ENCODE data around the gene GPX2. TPM values are rescaled to one million over a fixed set of nuclear protein-coding genes. Genes with fewer than 3 reads are reported as not detected.

The GPX2 gene
- polyA plus RNA-seq, 1 donor from 2014 or later: not detected

DNA sequence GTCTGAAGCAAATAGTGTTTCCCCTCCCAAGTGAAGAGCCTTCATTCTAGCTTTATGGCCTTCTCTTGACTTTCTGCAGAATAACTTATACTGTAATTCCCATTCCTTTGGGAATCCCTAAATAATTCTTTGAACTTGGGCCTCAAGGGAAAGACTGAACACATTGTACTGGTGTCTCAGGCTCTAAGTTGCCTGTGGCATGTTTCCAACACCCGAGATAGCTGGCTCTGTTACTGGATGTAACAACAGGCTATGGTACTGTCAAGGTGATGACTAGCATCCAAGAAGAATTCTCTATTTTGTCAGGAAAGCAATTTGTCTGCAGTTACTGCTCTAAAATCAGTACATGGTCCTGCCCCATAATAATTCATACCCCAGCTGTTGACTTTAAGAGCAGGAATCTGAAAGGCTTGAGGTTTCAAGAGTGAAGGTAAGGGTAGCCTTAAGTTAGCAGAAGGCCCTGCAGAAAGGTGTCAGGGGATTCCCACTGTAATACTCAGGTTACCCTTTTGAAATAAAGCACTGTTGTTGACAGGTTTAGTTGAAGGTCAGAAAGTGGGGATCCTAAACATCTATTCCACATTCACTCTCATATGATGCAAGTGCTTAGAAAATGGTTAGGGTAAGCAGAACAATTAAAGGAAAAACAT is 5.2 kb downstream of the GPX2 start:
- H3K9ac ChIP-seq (ENCODE audit: low read length): no peak overlapping the region
- no peaks in the 10 kb centered on the region for H3F3A ChIP-seq (ENCODE audit: insufficient read depth, low read length, poor library complexity, severe bottlenecking)
- no peak overlapping the region for H3K27ac ChIP-seq (ENCODE audit: low read length)
- no peaks in the 10 kb centered on the region for H3K27me3 ChIP-seq (ENCODE audit: insufficient read depth, low read depth, low read length)
- H3K4me3 ChIP-seq (ENCODE audit: low read length): no peak overlapping the region
- no peaks in the 10 kb centered on the region for H3K9me3 ChIP-seq (ENCODE audit: low read length)
- no peak overlapping the region for H3K4me2 ChIP-seq (ENCODE audit: low read length)
- no peaks in the 10 kb centered on the region for H3K36me3 ChIP-seq (ENCODE audit: insufficient read depth, low read length)
- no peak overlapping the region for H2AFZ ChIP-seq (ENCODE audit: low read depth, low read length)
- H3K79me2 ChIP-seq (replicated peaks; ENCODE audit: insufficient read depth, low read length): no peaks in the 10 kb centered on the region
- TF ChIP-seq SMC3 (conservative IDR thresholded peaks at IDR 0.05; ENCODE audit: poor library complexity) (no peak), MXI1 (conservative IDR thresholded peaks at IDR 0.05; ENCODE audit: poor library complexity, severe bottlenecking) (no peak), RAD21 (conservative IDR thresholded peaks at IDR 0.05) (no peak)
- TF ChIP-seq, protein P1, sequence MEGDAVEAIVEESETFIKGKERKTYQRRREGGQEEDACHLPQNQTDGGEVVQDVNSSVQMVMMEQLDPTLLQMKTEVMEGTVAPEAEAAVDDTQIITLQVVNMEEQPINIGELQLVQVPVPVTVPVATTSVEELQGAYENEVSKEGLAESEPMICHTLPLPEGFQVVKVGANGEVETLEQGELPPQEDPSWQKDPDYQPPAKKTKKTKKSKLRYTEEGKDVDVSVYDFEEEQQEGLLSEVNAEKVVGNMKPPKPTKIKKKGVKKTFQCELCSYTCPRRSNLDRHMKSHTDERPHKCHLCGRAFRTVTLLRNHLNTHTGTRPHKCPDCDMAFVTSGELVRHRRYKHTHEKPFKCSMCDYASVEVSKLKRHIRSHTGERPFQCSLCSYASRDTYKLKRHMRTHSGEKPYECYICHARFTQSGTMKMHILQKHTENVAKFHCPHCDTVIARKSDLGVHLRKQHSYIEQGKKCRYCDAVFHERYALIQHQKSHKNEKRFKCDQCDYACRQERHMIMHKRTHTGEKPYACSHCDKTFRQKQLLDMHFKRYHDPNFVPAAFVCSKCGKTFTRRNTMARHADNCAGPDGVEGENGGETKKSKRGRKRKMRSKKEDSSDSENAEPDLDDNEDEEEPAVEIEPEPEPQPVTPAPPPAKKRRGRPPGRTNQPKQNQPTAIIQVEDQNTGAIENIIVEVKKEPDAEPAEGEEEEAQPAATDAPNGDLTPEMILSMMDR (IDR thresholded peaks at IDR 0.05; ENCODE audit: poor library complexity, severe bottlenecking): no peak
- H4K20me1 ChIP-seq (ENCODE audit: insufficient read depth): no peaks in the 10 kb centered on the region
- H3K9me2 ChIP-seq (ENCODE audit: insufficient read depth, low read length): no peaks in the 10 kb centered on the region

DNA sequence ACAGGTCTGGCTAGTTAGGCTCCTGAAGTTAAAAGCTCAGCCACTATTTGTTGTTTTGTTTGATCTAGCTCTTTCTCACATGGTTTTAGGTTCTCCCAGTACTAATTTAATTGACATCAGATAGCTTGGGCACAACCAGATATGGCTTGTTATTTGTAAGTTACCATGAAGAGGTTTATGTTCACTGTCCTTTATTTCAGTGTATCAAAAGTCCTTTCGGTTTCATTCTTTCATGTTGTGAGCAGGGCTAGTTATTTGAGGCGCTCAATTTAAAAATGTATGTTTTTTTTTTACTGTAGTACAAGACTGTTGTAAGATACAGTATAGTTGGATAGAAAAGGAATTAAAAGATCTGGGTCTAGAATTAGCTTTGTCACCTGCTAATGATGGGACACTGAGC is 7.0 kb downstream of the GPX2 start:
- H3K27ac ChIP-seq (ENCODE audit: low read length): no peak overlapping the region
- H3K9ac ChIP-seq (ENCODE audit: low read length): no peak overlapping the region
- no peaks in the 10 kb centered on the region for H3K79me2 ChIP-seq (replicated peaks; ENCODE audit: insufficient read depth, low read length)
- no peaks in the 10 kb centered on the region for H3F3A ChIP-seq (ENCODE audit: insufficient read depth, low read length, poor library complexity, severe bottlenecking)
- no peaks in the 10 kb centered on the region for H3K9me3 ChIP-seq (ENCODE audit: low read length)
- H3K27me3 ChIP-seq (ENCODE audit: insufficient read depth, low read depth, low read length): no peaks in the 10 kb centered on the region
- no peak overlapping the region for H2AFZ ChIP-seq (ENCODE audit: low read depth, low read length)
- TF ChIP-seq TAF1 (IDR thresholded peaks at IDR 0.05; ENCODE audit: low read depth) (no peak), MXI1 (conservative IDR thresholded peaks at IDR 0.05; ENCODE audit: poor library complexity, severe bottlenecking) (no peak), POLR2AphosphoS5 (IDR thresholded peaks at IDR 0.05) (no peak), SMC3 (conservative IDR thresholded peaks at IDR 0.05; ENCODE audit: poor library complexity) (no peak), EP300 (conservative IDR thresholded peaks at IDR 0.05; ENCODE audit: poor library complexity, severe bottlenecking) (no peak), RAD21 (conservative IDR thresholded peaks at IDR 0.05) (no peak), EZH2 (IDR thresholded peaks at IDR 0.05; ENCODE audit: borderline replicate concordance, insufficient read depth, low read length, poor library complexity, severe bottlenecking) (no peak)
- TF ChIP-seq, protein P1 (IDR thresholded peaks at IDR 0.05; ENCODE audit: poor library complexity, severe bottlenecking): no peak
- TF ChIP-seq, protein P2, sequence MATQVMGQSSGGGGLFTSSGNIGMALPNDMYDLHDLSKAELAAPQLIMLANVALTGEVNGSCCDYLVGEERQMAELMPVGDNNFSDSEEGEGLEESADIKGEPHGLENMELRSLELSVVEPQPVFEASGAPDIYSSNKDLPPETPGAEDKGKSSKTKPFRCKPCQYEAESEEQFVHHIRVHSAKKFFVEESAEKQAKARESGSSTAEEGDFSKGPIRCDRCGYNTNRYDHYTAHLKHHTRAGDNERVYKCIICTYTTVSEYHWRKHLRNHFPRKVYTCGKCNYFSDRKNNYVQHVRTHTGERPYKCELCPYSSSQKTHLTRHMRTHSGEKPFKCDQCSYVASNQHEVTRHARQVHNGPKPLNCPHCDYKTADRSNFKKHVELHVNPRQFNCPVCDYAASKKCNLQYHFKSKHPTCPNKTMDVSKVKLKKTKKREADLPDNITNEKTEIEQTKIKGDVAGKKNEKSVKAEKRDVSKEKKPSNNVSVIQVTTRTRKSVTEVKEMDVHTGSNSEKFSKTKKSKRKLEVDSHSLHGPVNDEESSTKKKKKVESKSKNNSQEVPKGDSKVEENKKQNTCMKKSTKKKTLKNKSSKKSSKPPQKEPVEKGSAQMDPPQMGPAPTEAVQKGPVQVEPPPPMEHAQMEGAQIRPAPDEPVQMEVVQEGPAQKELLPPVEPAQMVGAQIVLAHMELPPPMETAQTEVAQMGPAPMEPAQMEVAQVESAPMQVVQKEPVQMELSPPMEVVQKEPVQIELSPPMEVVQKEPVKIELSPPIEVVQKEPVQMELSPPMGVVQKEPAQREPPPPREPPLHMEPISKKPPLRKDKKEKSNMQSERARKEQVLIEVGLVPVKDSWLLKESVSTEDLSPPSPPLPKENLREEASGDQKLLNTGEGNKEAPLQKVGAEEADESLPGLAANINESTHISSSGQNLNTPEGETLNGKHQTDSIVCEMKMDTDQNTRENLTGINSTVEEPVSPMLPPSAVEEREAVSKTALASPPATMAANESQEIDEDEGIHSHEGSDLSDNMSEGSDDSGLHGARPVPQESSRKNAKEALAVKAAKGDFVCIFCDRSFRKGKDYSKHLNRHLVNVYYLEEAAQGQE (IDR thresholded peaks at IDR 0.05; ENCODE audit: borderline replicate concordance): no peak
- no peak overlapping the region for H3K4me2 ChIP-seq (ENCODE audit: low read length)
- H3K9me2 ChIP-seq (ENCODE audit: insufficient read depth, low read length): no peaks in the 10 kb centered on the region
- no peaks in the 10 kb centered on the region for H4K20me1 ChIP-seq (ENCODE audit: insufficient read depth)
- H3K36me3 ChIP-seq (ENCODE audit: insufficient read depth, low read length): no peaks in the 10 kb centered on the region
- no peak overlapping the region for H3K4me3 ChIP-seq (ENCODE audit: low read length)
